IPS DF 6.9 (cell line): ENCODE data around the gene ZNF462.

Experiments
- DNase-seq: peaks from one replicate; pipeline ENCODE4 v3.0.0-alpha.2; 2013; ENCODE audit warnings: low read depth, low spot score
- H3K27ac ChIP-seq: one replicate; pipeline ENCODE4 v1.5.1; 2013; ENCODE audit warnings: low read length, control low read depth
- H3K27me3 ChIP-seq: 2 replicates; pipeline ENCODE4 v1.6.1; 2013; ENCODE audit warnings: mild to moderate bottlenecking, low read length; ENCODE audit not compliant: control insufficient read depth, insufficient read depth
- H3K36me3 ChIP-seq: 2 replicates; pipeline ENCODE4 v1.6.1; 2013; ENCODE audit warnings: low read length; ENCODE audit not compliant: control insufficient read depth, insufficient read depth
- H3K4me1 ChIP-seq: 2 replicates; pipeline ENCODE4 v1.6.1; 2013; ENCODE audit warnings: low read length; ENCODE audit not compliant: control insufficient read depth, insufficient read depth
- H3K4me3 ChIP-seq: 2 replicates; pipeline ENCODE4 v1.5.1; 2013; ENCODE audit warnings: mild to moderate bottlenecking, low read length
- H3K9me3 ChIP-seq: 2 replicates; pipeline ENCODE4 v1.6.1; 2013; ENCODE audit warnings: low read length, inconsistent platforms; ENCODE audit not compliant: control insufficient read depth, insufficient read depth
- WGBS: extraction: QIAGEN DNeasy Blood & Tissue Kit; methylation state at CpG from one replicate; pipeline ENCODE4 v1.1.7; 2013; ENCODE audit warnings: mixed read lengths, missing lambda C conversion rate; ENCODE audit not compliant: insufficient read length, insufficient coverage; 5-methylcytosine and 5-hydroxymethylcytosine counted together

ZNF462 gene

GRCh38 chr9:107025260-107026035 is 162.5 kb downstream of the ZNF462 start:
- no CpG with 5 or more reads among the region's 5 CpGs for WGBS

GRCh38 chr9:107029146-107029545 is 166.2 kb downstream of the ZNF462 start:
- no peak overlapping the region for H3K27ac ChIP-seq
- H3K36me3 ChIP-seq = no peaks in the 10 kb centered on the region
- H3K9me3 ChIP-seq = no peaks in the 10 kb centered on the region
- DNase-seq = no peak
- no CpG with 5 or more reads among the region's 3 CpGs for WGBS
- H3K4me1 ChIP-seq = no peaks in the 10 kb centered on the region
- H3K4me3 ChIP-seq = no peak overlapping the region
- H3K27me3 ChIP-seq = no peaks in the 10 kb centered on the region

More at GRCh38 chr9:107025260-107026035, 162.5 kb downstream of the ZNF462 start:
- Histone ChIP-seq H3K27ac (no peak overlapping the region), H3K36me3 (no peaks in the 10 kb centered on the region), H3K9me3 (no peaks in the 10 kb centered on the region), H3K4me1 (no peaks in the 10 kb centered on the region), H3K4me3 (no peak overlapping the region), H3K27me3 (no peaks in the 10 kb centered on the region)
- DNase-seq = no peak

- H3K9me3 ChIP-seq = no peaks in the 10 kb centered on the region
- H3K36me3 ChIP-seq = no peaks in the 10 kb centered on the region
- H3K27me3 ChIP-seq = no peaks in the 10 kb centered on the region
- no peak overlapping the region for H3K4me3 ChIP-seq
- no peak for DNase-seq
- no peaks in the 10 kb centered on the region for H3K4me1 ChIP-seq
- H3K27ac ChIP-seq = no peak overlapping the region
- WGBS = no CpG with 5 or more reads among the region's 3 CpGs
Measured at GRCh38 chr9:107033966-107034365, 171.0 kb downstream of the ZNF462 start.

- Histone ChIP-seq H3K4me3 (no peak overlapping the region), H3K27ac (no peak overlapping the region), H3K9me3 (no peaks in the 10 kb centered on the region), H3K36me3 (no peaks in the 10 kb centered on the region), H3K4me1 (no peaks in the 10 kb centered on the region), H3K27me3 (no peaks in the 10 kb centered on the region)
- WGBS = no CpG with 5 or more reads among the region's 5 CpGs
- DNase-seq = no peak
Measured at GRCh38 chr9:107034831-107035230, 171.9 kb downstream of the ZNF462 start.

GRCh38 chr9:107036367-107036766 is 173.4 kb downstream of the ZNF462 start:
- WGBS = no CpG with 5 or more reads among the region's 4 CpGs
- H3K36me3 ChIP-seq = no peaks in the 10 kb centered on the region
- DNase-seq = no peak
- H3K4me1 ChIP-seq = no peaks in the 10 kb centered on the region
- no peak overlapping the region for H3K27ac ChIP-seq
- no peaks in the 10 kb centered on the region for H3K27me3 ChIP-seq
- no peaks in the 10 kb centered on the region for H3K9me3 ChIP-seq
- no peak overlapping the region for H3K4me3 ChIP-seq

GRCh38 chr9:107039542-107039941 is 176.6 kb downstream of the ZNF462 start:
- Histone ChIP-seq H3K27me3 (no peaks in the 10 kb centered on the region; the same call in 1 of the 2 replicates), H3K4me1 (no peaks in the 10 kb centered on the region), H3K9me3 (no peaks in the 10 kb centered on the region), H3K4me3 (no peak overlapping the region), H3K36me3 (no peaks in the 10 kb centered on the region), H3K27ac (no peak overlapping the region)
- WGBS = no CpG with 5 or more reads among the region's 4 CpGs
- no peak for DNase-seq

- Histone ChIP-seq H3K27ac (no peak overlapping the region), H3K4me1 (no peaks in the 10 kb centered on the region), H3K27me3 (no peaks in the 10 kb centered on the region; the same call in 1 of the 2 replicates), H3K4me3 (no peak overlapping the region), H3K36me3 (no peaks in the 10 kb centered on the region), H3K9me3 (no peaks in the 10 kb centered on the region)
- DNase-seq = no peak
Measured at GRCh38 chr9:107042606-107043005, 179.6 kb downstream of the ZNF462 start.

GRCh38 chr9:107043886-107044285 is 180.9 kb downstream of the ZNF462 start:
- H3K4me1 ChIP-seq = no peaks in the 10 kb centered on the region
- no CpG with 5 or more reads among the region's 5 CpGs for WGBS
- no peak for DNase-seq

GRCh38 chr9:107044872-107045271 is 181.9 kb downstream of the ZNF462 start:
- H3K9me3 ChIP-seq = no peaks in the 10 kb centered on the region
- no CpG with 5 or more reads among the region's 4 CpGs for WGBS
- no peaks in the 10 kb centered on the region; the same call in 1 of the 2 replicates for H3K27me3 ChIP-seq
- no peaks in the 10 kb centered on the region for H3K36me3 ChIP-seq
- H3K4me3 ChIP-seq = no peak overlapping the region
- H3K4me1 ChIP-seq = 0 out of 2 replicates have a peak, but pooled peaks cover 2% of the 10 kb centered on the region
- H3K27ac ChIP-seq = no peak overlapping the region
- no peak for DNase-seq

More at GRCh38 chr9:107043886-107044285, 180.9 kb downstream of the ZNF462 start:
- Histone ChIP-seq H3K27ac (no peak overlapping the region), H3K9me3 (no peaks in the 10 kb centered on the region), H3K27me3 (no peaks in the 10 kb centered on the region; the same call in 1 of the 2 replicates), H3K36me3 (no peaks in the 10 kb centered on the region), H3K4me3 (no peak overlapping the region)

- Histone ChIP-seq H3K9me3 (no peaks in the 10 kb centered on the region), H3K36me3 (no peaks in the 10 kb centered on the region), H3K4me1 (0 out of 2 replicates have a peak, but pooled peaks cover 2% of the 10 kb centered on the region), H3K4me3 (no peak overlapping the region), H3K27ac (no peak overlapping the region), H3K27me3 (no peaks in the 10 kb centered on the region; the same call in 1 of the 2 replicates)
- WGBS = no CpG with 5 or more reads among the region's 1 CpG
- no peak for DNase-seq
Measured at GRCh38 chr9:107046692-107047091, 183.7 kb downstream of the ZNF462 start.
